NCI-H226 (cell line): ENCODE results near the gene DYNLL2.
"Not testable (repeated sequence)": the region's sequence is repeated elsewhere in the genome, so short reads cannot be mapped to it uniquely, and the experiment has no call there.

ENCODE experiments used
- DNase-seq: peaks from one replicate; pipeline ENCODE4 v3.0.0-alpha.2; 2015

The DYNLL2 gene

DNA sequence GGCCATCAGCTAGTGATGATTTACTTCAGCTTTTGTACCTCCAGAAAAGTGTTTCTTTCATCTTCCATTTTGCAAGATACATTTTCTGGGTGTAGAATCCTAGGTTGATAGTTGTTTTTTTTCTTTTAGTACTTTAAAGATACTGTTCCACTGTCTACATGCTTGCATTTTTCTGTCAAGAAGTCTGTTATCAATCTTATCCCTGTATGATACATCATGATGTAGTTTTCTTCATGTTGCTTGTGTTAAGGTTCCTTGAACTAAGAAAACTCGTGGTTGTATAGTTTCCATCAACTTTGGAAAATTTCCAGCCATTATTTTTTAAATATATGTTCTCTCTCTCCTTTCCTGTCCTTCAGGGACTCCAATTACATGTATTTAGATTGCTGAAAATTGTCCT, 24.1 kb downstream of the DYNLL2 start:
- no peak for DNase-seq

DNA sequence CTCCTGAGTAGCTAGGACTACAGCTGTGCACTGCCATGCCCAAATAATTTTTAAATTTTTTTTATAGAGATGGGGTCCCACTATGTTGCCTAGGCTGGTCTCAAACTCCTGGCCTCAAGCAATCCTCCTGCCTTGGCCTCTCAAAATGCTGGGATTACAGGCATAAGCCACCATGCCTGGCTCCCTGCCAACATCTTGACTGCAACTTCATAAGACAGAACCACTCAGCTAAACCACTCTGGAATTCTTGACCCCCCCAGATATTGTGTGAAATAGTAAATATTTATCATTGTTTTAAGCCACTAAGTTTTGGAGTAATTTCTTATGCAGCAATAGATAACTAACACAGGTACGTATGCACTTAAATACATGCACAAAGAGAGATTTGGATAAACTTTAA, 26.0 kb downstream of the DYNLL2 start:
- no peak for DNase-seq

GRCh38 chr17:58110012-58110411, 26.8 kb downstream of the DYNLL2 start:
- no peak for DNase-seq

- no peak for DNase-seq
Measured at GRCh38 chr17:58111676-58112075, 28.5 kb downstream of the DYNLL2 start.

- DNase-seq, result peak; percentile 31
Measured at GRCh38 chr17:58112970-58113631, 29.9 kb downstream of the DYNLL2 start.

DNA sequence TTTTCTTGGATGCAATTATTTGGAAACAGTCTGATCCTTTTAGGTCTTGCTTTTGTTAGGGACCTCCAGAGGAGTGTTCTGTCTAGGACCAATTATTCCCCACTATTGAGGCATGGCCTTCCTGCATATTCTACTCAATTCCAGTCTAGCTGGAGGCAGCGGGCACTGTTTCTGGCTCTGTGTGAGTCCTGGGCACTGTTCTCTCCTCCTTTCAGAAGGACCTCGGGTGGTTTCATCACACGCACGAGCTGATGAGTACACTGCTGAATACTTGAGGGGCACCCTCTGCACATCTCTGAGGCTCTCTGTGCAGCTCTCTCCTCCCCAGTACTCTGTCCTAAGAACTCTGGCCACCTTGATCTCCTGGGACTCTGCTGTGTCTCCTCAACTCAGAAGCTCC, 30.7 kb downstream of the DYNLL2 start:
- DNase-seq, result no peak

DNA sequence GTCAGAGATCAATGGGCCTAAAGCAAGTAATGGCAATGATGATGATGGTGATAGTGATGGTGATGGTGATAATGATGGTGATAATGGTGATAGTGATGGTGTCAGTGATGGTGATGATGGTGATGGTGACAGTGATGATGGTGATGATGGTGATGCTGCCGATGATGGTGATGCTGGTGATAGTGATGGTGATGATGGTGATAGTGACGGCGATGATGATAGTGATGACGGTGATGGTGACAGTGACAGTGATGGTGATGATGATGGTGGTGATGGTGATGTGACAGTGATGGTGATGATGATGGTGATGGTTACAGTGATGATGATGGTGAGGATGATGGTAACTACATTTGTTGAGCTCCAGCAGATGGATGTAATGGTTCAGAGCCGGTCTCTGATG, 34.2 kb downstream of the DYNLL2 start:
- no peak for DNase-seq

GRCh38 chr17:58119491-58119890, 36.3 kb downstream of the DYNLL2 start:
- no peak for DNase-seq

DNA sequence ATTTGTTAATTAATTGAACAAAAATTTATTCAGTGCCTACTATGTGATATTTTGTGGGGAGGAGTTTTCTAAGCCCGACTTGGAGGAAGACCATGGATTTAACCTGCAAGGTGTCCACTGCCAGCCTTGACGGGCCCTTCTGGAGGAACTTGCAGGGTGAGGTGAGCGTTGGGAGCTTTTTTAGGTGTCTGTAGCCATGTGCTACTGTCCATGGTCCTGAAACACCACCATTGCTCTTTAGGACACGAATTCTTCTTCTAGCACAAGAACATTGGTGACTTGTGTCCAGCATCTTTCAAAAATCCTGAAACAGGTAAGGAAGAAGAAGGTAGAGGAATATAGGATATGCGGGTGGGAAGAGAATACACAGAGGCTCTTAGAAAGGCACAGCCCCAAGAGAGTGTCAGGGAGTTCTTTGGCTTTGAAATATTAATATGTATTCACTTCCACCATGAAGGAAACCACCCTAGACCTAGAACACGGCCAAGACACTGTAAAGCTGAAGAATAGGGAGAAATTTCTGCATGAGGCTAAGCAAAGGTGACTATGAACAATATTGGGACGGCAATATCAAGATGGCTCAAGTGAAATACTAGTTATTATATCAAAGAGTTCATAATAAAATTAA, 37.1 kb downstream of the DYNLL2 start:
- peak; percentile 45 for DNase-seq

- peak; percentile 3 for DNase-seq
Measured at GRCh38 chr17:58121925-58122324, 38.7 kb downstream of the DYNLL2 start.

DNA sequence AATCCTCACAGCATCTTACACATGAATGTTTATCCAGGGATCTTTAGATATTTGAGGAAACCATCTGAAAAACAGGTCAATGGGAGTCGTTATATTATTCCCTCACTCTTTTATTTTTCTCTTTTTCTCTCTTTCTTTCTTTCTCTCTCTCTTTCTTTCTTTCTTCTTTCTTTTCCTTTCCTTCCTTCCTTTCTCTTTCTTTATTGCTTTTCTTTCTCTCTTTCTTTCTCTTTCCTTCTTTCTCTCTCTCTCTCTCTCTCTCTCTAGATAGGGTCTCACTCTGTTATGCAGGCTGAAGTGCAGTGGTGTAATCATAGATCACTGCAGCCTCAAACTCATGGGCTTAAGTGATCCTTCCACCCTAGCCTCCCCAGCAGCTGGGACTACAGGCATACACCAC, 44.6 kb downstream of the DYNLL2 start:
- no peak for DNase-seq

DNA sequence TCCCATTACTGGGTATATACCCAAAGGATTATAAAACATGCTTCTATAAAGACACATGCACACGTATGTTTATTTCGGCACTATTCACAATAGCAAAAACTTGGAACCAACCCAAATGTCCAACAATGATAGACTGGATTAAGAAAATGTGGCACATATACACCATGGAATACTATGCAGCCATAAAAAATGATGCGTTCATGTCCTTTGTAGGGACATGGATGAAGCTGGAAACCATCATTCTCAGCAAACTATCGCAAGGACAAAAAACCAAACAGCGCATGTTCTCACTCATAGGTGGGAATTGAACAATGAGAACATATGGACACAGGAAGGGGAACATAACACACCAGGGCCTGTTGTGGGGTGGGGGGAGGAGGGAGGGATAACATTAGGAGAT, 49.5 kb downstream of the DYNLL2 start:
- not testable (repeated sequence) for DNase-seq

- DNase-seq, result no peak
Measured at GRCh38 chr17:58136669-58137279, 53.6 kb downstream of the DYNLL2 start.

DNA sequence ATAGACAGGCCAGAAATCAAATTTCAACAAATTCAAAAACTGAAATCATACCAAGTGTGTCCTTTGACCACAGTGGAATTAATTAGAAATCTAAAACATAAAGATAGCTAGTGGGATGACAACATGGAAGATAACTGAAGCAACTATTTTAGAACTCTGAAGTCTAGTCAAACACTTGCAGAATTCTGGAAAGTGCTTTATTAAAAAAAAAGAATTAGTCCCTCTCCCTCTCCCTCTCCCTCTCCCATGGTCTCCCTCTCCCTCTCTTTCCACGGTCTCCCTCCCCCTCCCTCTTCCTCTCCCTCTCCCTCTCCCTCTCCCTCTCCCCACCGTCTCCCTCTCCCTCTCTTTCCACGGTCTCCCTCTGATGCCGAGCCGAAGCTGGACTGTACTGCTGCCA, 58.3 kb downstream of the DYNLL2 start:
- no peak for DNase-seq

DNA sequence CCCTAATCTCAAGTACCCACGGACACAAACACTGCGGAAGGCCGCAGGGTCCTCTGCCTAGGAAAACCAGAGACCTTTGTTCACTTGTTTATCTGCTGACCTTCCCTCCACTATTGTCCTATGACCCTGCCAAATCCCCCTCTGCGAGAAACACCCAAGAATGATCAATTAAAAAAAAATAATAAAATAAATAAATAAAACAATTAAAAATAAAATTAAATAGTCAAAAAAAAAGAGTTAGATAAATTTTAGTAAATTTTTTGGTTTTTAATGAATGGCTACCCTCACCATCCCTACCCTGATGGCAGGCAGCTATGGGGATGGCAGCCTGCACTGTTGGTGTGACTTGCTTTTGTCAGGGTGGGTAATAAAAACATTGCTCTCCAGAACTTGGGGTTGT, 60.1 kb downstream of the DYNLL2 start:
- not testable (repeated sequence) for DNase-seq

- DNase-seq, result no peak
Measured at GRCh38 chr17:58144801-58145200, 61.6 kb downstream of the DYNLL2 start.
